ENCODE data around the gene INHBA.

GRCh38 chr7:41738336-41738735 lies 35.4 kb upstream of the INHBA start:
- TF ChIP-seq CTCF (IDR thresholded peaks at IDR 0.05): no peak
- TF ChIP-seq POLR2A (IDR thresholded peaks at IDR 0.05): no peak
- TF ChIP-seq EP300 (IDR thresholded peaks at IDR 0.05): no peak
